Breast epithelium (tissue), 3 donors: Measurements from ENCODE around the gene CFAP91.

Source experiments
- CTCF ChIP-seq, 3 donors: fragments of 450-650 bp; IDR thresholded peaks; one replicate each; pipeline ENCODE4 v1.5.1; 2016 to 2017; ENCODE audit warnings: antibody characterized with exemption in 3 of 3, mild to moderate bottlenecking in 3 of 3, moderate library complexity in 3 of 3
- POLR2AphosphoS5 ChIP-seq, 3 donors: sonication (generic); formaldehyde crosslinking; IDR thresholded peaks; one replicate each; pipeline ENCODE4 v1.6.1; 2017; ENCODE audit warnings: antibody characterized with exemption in 3 of 3

GRCh38 chr3:119700920-119701734 lies 1.7 kb upstream of the CFAP91 start:
- no peak for TF ChIP-seq CTCF (IDR thresholded peaks at IDR 0.05)
- TF ChIP-seq POLR2AphosphoS5 (IDR thresholded peaks at IDR 0.05), result no peak
